GM18520 (cell line): ENCODE data around the gene LDLRAD4.

ENCODE experiments used
- ATAC-seq: cut with Tn5 transposase; IDR thresholded peaks from one replicate; pipeline ENCODE4 v1.9.1; 2021; ENCODE audit not compliant: unreplicated experiment

LDLRAD4 gene

DNA sequence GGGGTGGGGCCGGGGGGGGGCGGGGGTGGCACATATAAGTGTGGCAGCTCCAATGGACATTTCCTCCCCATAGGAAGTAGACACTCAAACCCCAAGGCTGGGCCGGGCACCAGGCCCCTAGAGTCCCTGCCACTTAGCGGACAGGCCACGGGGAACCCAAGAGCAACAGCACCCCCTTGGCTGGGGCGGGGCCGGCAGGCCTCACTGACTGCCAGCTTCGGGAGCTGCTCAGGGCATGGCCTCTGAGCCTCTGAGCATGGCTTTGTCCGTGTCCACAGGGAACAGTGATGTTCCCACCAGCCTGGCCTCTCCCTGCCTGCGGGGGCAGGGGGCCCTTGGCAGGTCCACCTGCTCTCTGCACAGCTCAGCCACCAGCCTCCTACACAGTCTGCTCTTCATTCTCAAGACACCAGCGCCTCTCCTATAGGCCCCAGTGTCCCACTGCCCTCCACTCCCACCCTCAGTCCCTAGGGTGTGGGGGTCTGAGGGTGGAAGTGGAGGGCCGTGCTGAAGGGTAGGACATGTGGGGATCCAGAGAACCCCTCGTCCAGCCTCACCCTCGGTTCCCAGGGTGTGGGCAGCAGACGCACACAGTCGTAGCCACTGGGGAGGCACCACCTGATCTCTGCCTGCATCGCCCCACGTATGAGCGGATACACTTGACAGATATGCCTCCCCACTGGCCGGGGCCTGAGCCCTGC, 401.1 kb downstream of the LDLRAD4 start:
- ATAC-seq: no peak

GRCh38 chr18:13620206-13620672, 401.7 kb downstream of the LDLRAD4 start:
- no peak for ATAC-seq

GRCh38 chr18:13620818-13621445, 402.4 kb downstream of the LDLRAD4 start:
- ATAC-seq: no peak

- ATAC-seq: no peak
Observed at GRCh38 chr18:13621446-13621849, 402.9 kb downstream of the LDLRAD4 start.

GRCh38 chr18:13621886-13622619, 403.5 kb downstream of the LDLRAD4 start:
- ATAC-seq: no peak

- ATAC-seq: no peak
Observed at GRCh38 chr18:13622751-13623150, 404.2 kb downstream of the LDLRAD4 start.

DNA sequence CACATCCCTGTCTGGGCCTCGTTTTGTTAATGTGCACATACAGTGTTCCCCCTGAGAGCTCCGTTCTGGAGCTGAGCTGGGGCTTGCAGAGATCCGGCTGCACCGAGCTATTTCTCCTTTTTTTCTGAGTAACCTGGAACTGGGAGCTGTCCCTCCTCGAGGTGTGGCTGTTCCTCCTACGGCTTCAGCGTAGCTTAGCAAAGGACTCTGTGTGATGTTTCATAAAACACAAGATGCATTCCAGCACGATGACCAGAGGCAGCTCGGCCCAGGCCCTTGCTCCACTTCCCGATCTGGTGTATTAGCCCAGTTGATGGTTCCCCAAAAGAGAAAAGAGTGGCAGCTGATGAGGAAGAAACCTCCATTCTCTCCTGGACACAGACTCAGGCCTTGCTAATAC, 404.8 kb downstream of the LDLRAD4 start:
- no peak for ATAC-seq

DNA sequence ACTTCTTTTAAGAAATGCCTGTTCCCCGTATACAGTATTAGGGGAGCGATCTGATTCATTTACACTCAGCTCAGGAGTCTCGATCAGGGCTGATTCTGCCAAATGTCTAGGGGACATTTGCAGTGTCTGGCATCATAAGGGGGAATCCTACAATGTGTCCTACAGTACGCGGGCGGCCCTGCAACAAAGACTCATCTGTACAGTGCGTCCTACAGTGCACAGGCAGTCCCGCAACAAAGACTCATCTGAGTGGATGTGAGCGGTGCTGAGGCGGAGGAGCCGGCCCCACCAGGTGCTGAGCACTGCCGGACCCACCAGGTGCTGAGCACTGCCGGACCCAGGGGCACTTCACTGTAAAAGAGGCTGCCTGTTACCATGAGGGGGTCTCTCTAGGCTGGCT, 405.3 kb downstream of the LDLRAD4 start:
- ATAC-seq: no peak

DNA sequence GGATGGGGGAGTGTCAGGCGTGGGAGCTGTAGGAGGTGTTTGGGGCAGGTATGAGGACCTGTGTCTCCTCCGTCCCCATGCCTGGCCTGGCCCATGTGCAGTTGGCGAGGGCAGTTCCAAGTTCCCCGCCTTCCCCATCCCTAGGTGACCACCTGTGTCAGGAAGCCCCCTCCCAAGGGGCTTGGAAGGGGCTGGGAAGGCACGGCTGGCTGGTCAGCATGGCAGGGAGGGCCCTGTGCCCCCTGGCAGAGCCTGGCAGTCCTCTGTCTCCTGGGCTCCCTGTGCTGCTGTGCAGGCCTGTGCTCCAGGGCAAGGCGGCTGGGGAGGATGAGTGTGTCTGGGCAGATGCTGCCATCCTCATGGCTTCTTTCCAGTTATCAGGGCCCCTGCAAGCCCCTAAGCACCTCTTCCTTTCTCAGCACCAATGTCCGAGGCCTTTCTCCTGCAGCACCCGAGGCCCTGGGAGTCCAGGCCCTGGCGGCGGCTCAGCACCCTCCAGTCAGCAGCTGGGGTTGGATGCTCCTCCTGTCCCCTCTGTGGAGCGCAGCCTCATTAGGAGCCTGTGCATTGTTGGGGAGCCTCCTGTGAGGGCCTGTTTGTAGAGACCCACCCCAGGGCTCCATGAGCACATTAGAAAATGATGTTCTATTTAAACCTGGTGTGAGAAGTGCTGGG, 406.1 kb downstream of the LDLRAD4 start:
- no peak for ATAC-seq

- ATAC-seq: no peak
Observed at GRCh38 chr18:13625355-13625754, 406.8 kb downstream of the LDLRAD4 start.

DNA sequence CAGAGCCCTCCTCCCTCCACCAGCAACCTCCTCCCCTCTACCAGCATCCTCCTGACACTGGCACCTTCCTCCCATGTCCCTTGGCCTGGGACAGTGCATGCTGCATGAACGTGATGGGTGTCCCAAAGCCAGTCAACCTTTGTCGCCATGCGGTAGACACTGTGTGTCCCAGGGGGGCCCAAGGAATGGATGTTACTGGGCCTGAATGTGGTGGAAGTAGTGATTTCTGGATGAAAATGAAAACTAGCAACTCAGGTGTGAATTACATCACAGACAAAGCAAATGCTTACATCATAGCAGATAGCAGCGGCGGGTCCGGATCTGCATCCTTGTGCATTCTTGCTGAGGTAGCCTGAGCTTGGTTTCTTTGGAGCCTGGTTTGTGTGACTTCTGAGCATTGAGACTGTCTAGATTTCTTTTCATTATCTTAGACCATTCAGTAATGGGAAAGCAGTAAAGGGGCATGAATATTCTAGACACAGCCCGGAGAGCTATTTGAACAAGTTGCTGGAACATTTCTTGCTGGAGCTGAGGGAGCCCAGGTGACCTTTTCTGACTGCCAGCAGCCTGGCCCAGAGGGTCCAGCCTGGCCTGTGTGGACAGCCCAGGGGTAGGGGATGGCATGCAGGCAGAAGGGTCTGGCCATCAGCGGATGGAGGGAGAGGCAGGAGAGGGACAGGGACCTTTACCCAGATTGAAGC, 407.4 kb downstream of the LDLRAD4 start:
- no peak for ATAC-seq

- ATAC-seq: no peak
Observed at GRCh38 chr18:13626544-13626908, 408.0 kb downstream of the LDLRAD4 start.

DNA sequence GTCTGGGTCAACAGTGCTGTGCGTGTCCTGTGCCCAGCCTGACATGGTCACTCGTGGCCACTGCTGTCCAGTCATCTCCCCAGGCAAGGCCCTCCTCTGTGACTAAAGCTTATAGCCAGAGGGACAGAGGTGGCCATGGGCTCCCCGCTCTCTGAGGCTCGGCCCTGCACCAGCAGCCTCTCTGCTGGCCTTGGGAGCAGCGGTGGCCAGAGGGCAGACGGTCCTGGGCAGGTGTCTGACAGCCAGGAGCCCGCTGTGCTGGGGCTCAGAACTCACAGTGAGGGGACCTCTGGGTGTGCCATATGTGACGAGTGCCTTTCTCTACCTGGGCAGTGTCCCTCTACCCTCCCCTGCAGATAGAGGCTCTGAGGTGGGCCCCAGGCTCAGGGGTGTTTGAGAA, 409.1 kb downstream of the LDLRAD4 start:
- ATAC-seq: no peak

DNA sequence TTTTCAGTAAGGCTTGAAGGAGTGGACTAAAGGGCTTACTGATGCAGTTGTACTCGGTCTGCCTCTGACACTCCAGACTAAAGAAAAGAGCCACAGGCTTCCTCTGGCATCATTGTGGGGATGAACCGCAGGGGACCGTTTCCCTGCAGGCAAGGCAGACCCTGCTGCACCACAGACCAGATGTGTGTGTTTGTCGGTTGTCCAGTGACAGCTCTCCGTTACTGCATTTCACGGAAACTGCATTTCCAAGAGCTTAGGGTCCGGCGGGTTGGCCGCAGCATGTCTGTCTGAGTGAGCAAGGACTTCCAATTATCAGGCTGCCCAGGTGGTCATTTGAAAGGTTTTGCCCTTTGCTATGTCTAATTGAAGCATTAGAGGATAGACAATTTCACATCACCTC, 409.7 kb downstream of the LDLRAD4 start:
- no peak for ATAC-seq

DNA sequence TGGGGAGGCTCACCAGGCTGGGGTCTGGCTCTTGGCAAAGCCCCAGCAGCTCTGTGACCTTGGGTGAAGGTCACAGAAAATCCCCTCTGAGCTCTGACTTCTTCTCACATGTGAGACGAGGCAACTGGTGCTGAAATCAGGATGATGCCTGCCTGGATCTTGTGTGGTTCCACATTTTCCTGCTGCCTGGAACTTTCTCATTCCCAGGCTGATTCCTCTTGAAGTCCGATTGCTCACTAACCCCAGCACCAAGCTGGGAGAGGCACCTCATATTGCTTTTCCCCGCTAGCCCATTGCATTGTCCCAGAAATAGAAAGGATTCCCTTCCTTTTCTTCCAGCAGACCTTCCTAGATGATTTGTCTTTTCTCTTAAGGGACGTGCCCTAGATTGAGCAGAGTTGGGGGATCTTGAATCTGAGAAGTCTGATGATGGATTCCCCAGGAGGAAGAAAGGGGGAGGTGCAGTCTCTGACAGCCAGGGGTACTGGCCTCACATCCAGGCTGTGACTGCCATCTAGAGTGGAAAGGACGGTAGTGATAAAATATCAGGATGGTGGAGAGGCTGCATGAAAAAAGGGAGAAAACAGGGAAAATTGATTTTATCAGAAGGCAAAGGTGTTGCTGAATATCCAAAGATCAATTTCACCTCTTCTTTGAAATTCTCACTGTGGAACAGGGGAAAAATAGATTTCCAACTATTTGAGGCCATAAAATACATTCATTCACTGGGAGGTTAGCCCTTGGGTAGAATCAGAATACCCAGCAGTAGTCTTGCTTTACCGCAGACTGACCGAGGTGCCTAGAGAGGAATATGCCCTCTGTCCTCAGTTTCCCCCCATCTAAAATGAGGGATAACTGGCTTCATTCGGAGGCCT, 411.5 kb downstream of the LDLRAD4 start:
- ATAC-seq: peak; percentile 53

GRCh38 chr18:13630716-13631268, 412.2 kb downstream of the LDLRAD4 start:
- no peak for ATAC-seq

DNA sequence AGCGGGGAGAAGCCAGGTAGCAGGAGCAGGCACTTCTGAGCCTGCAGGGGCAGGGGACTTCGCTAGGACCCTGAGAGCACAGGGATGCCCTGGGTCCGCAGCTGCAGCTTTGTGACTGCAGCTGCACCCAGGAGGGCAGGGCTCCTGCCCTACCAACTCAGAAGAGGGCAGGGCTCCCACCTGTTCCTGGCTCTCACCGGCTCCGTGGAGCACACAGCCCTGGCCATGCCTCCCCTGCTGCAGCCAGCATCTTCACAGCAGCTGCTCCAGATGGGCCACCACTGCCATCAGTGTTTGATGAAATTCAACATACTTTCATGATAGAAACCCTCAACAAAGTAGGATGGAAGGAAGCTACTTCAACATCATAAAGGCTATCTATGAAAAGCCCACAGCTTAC, 415.1 kb downstream of the LDLRAD4 start:
- ATAC-seq: no peak

- ATAC-seq: no peak
Observed at GRCh38 chr18:13635046-13635445, 416.5 kb downstream of the LDLRAD4 start.

DNA sequence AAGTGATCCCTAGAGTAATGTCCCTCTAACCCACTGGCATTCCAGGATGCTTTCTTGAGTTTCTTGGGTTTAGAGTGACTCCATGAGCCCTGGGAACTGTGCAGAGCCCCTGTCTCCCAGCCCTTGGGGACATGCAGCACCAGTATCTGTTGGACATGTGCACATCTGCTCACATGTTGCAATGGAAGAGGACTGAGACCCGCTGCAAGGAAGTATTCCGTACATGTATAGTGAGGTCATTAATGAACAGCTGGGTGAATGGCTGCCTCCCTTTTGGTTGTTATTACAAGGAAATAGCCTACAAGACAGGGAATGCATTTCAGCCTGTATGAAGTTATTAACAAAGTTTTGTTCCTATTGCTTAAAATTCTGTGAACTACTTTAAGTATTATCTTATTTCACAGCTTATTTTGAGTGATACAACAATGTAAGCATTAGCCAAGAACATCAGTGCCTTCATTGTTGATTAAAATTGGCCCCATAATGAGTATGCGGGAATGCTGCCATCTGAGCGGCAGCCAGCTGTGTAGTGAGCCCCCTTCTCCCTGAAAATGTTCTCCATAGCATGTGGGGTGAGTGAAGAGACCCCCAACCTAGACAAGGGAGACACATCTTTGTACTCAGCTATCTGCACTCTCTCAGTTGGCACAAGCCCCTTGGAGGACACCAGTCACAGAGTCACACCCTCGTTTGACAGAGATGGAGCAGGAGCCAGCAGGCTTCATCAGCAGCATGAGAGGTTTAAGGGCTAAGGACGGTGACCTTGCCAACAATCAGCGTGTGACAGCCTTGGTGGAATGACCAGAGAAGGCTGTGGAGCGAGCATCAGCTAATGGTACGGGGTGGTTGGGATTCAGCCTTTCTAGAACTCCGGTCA, 420.4 kb downstream of the LDLRAD4 start:
- ATAC-seq: no peak
